ENCODE measurements around the gene IFNLR1.

GRCh38 chr1:24113641-24114033 is 73.5 kb downstream of the IFNLR1 start:
- TF ChIP-seq CTCF (IDR thresholded peaks at IDR 0.05) (no peak), POLR2A (IDR thresholded peaks at IDR 0.05) (no peak)

All from esophagus squamous epithelium (tissue), 4 donors.